ENCODE results near the gene PPP2R5C.
A peak's percentile ranks its signal among the peaks of the same experiment; 100 is the strongest.

Gene PPP2R5C

DNA sequence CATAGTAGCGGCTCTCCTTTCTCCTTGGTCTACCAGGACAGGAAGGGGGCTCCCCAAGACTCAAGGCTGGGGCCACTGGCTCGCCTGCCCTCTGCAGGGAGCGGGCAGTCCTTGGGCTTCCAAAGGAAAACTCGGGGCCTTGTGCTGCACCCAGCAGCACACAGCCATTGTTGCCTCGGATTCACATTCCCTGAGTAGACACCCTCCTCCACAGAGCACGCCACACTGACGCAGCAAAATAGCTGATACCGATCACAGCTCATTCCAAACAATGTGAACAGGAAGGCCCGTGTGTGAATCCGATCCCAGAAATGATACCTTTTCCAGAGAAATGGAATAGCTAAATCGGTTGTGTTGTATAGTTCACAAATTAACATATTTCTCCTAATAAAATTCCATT lies 137.8 kb downstream of the PPP2R5C start:
- H4K12ac ChIP-seq (ENCODE audit: low read depth, low read length) = no peak overlapping the region

DNA sequence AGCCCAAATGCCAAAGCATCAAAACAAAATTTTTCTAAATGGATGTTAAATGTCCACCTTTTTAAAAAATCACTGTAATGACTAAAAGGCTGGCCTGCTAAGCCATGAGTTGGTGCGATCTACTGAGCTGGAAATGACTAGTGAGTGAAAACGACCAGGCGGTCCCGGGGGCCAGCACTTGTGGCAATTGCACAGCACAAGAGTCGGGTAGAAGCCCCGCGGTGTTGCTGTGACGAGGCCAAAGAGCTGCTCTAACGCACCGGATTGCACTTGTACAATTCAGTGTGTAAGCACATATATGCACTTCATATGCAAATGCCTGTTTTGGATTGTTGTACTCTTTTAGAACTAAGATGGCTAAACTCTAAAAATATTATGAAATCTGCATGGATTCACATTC lies 138.7 kb downstream of the PPP2R5C start:
- Histone ChIP-seq H3K4me3 (ENCODE audit: low read depth, low read length) (no peak overlapping the region), H2BK120ac (ENCODE audit: insufficient read depth, low read length, poor library complexity) (no peak overlapping the region), H3K9ac (ENCODE audit: low read length) (no peak overlapping the region), H3K4ac (ENCODE audit: low read depth, low read length) (no peak overlapping the region), H2BK5ac (ENCODE audit: low read depth, low read length, poor library complexity) (no peak overlapping the region), H3K27ac (ENCODE audit: low read depth, low read length) (no peak overlapping the region), H3K18ac (ENCODE audit: low read length) (no peak overlapping the region), H4K8ac (ENCODE audit: low read depth, low read length) (no peak overlapping the region), H3K79me1 (ENCODE audit: low read length) (no peaks in the 10 kb centered on the region), H3K79me2 (ENCODE audit: control insufficient read depth, insufficient read depth, low read length, poor library complexity) (no peaks in the 10 kb centered on the region), H2BK12ac (ENCODE audit: low read length) (no peak overlapping the region), H3K14ac (ENCODE audit: low read length) (no peak overlapping the region), H3K27me3 (ENCODE audit: insufficient read depth, low read length) (no peaks in the 10 kb centered on the region), H3K4me2 (ENCODE audit: low read length) (no peak overlapping the region), H2AFZ (ENCODE audit: insufficient read depth, low read length, poor library complexity) (no peak overlapping the region), H2AK5ac (ENCODE audit: low read length) (no peak overlapping the region), H3K23ac (ENCODE audit: low read length) (no peak overlapping the region), H3K36me3 (ENCODE audit: control insufficient read depth in 1 of 2, insufficient read depth in 2 of 2, low read length in 2 of 2) (peaks cover 53 to 58% of the 10 kb centered on the region in 2 experiments), H4K91ac (ENCODE audit: low read depth, low read length) (no peak overlapping the region), H3K4me1 (ENCODE audit: control insufficient read depth in 1 of 2, insufficient read depth in 2 of 2, low read length in 2 of 2) (no peaks in the 10 kb centered on the region), H3K9me3 (ENCODE audit: insufficient read depth, low read depth, low read length) (peaks cover 3% of the 10 kb centered on the region), H4K12ac (ENCODE audit: low read depth, low read length) (no peak overlapping the region)
- WGBS (ENCODE audit: extremely low coverage, insufficient coverage, insufficient read length) = no CpG with 5 or more reads among the region's 10 CpGs
- no peak for DNase-seq

More for the DNA sequence above, 137.8 kb downstream of the PPP2R5C start:
- no peak overlapping the region for H2BK120ac ChIP-seq (ENCODE audit: insufficient read depth, low read length, poor library complexity)
- H2BK5ac ChIP-seq (ENCODE audit: low read depth, low read length, poor library complexity) = no peak overlapping the region
- H3K23ac ChIP-seq (ENCODE audit: low read length) = no peak overlapping the region
- H2AK5ac ChIP-seq (ENCODE audit: low read length) = no peak overlapping the region
- H3K14ac ChIP-seq (ENCODE audit: low read length) = no peak overlapping the region
- no peaks in the 10 kb centered on the region for H3K79me2 ChIP-seq (ENCODE audit: control insufficient read depth, insufficient read depth, low read length, poor library complexity)
- H3K79me1 ChIP-seq (ENCODE audit: low read length) = no peaks in the 10 kb centered on the region
- H3K36me3 ChIP-seq (ENCODE audit: control insufficient read depth in 1 of 2, insufficient read depth in 2 of 2, low read length in 2 of 2) = peaks cover 44 to 50% of the 10 kb centered on the region in 2 experiments
- H3K18ac ChIP-seq (ENCODE audit: low read length) = no peak overlapping the region
- no CpG with 5 or more reads among the region's 11 CpGs for WGBS (ENCODE audit: extremely low coverage, insufficient coverage, insufficient read length)
- no peak overlapping the region for H3K9ac ChIP-seq (ENCODE audit: low read length)
- H3K4me3 ChIP-seq (ENCODE audit: low read depth, low read length) = no peak overlapping the region
- no peaks in the 10 kb centered on the region for H3K27me3 ChIP-seq (ENCODE audit: insufficient read depth, low read length)
- H3K4me1 ChIP-seq (ENCODE audit: control insufficient read depth in 1 of 2, insufficient read depth in 2 of 2, low read length in 2 of 2) = no peaks in the 10 kb centered on the region
- no peak overlapping the region for H3K4ac ChIP-seq (ENCODE audit: low read depth, low read length)
- H3K4me2 ChIP-seq (ENCODE audit: low read length) = no peak overlapping the region
- no peak overlapping the region for H2AFZ ChIP-seq (ENCODE audit: insufficient read depth, low read length, poor library complexity)
- H4K8ac ChIP-seq (ENCODE audit: low read depth, low read length) = no peak overlapping the region
- peaks cover 3% of the 10 kb centered on the region for H3K9me3 ChIP-seq (ENCODE audit: insufficient read depth, low read depth, low read length)
- no peak overlapping the region for H4K91ac ChIP-seq (ENCODE audit: low read depth, low read length)
- no peak overlapping the region for H2BK12ac ChIP-seq (ENCODE audit: low read length)
- peak in 1 of 2 donors; percentile 21 for DNase-seq
- no peak overlapping the region for H3K27ac ChIP-seq (ENCODE audit: low read depth, low read length)

DNA sequence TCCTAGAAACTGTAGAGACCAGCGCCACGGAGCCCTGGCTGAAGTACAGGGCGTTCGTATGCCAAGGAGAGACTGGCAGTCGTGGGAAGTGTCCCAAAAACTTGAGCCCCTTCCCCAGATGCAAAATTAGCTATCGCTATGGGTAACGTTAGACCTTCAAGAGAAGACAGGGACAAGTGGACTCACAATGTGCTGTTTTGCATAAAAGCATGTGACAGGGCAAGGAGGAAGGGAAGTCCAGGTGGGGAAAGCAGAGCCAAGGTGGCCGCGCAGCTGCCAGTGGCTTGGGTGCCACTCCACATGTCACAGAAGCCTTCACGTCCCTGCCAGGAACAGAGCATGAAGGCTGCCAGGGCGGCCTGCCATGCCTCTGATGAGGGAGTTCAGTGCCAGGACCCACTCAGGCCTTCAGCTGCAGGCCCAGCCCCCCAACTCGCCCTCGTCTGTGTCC lies 141.6 kb downstream of the PPP2R5C start:
- Histone ChIP-seq H3K79me2 (ENCODE audit: control insufficient read depth, insufficient read depth, low read length, poor library complexity) (no peaks in the 10 kb centered on the region), H2BK12ac (ENCODE audit: low read length) (no peak overlapping the region), H3K9ac (ENCODE audit: low read length) (peak overlapping the region; percentile 50), H3K36me3 (ENCODE audit: control insufficient read depth in 1 of 2, insufficient read depth in 2 of 2, low read length in 2 of 2) (peaks cover 62 to 67% of the 10 kb centered on the region in 2 experiments), H3K27ac (ENCODE audit: low read depth, low read length) (no peak overlapping the region), H3K9me3 (ENCODE audit: insufficient read depth, low read depth, low read length) (peaks cover 3% of the 10 kb centered on the region), H4K8ac (ENCODE audit: low read depth, low read length) (no peak overlapping the region), H2AFZ (ENCODE audit: insufficient read depth, low read length, poor library complexity) (no peak overlapping the region), H3K4ac (ENCODE audit: low read depth, low read length) (no peak overlapping the region), H3K4me1 (ENCODE audit: control insufficient read depth in 1 of 2, insufficient read depth in 2 of 2, low read length in 2 of 2) (no peaks in the 10 kb centered on the region), H2BK120ac (ENCODE audit: insufficient read depth, low read length, poor library complexity) (no peak overlapping the region), H3K14ac (ENCODE audit: low read length) (no peak overlapping the region), H2AK5ac (ENCODE audit: low read length) (no peak overlapping the region), H3K4me3 (ENCODE audit: low read depth, low read length) (no peak overlapping the region), H4K91ac (ENCODE audit: low read depth, low read length) (no peak overlapping the region), H4K12ac (ENCODE audit: low read depth, low read length) (no peak overlapping the region), H3K27me3 (ENCODE audit: insufficient read depth, low read length) (no peaks in the 10 kb centered on the region), H2BK5ac (ENCODE audit: low read depth, low read length, poor library complexity) (no peak overlapping the region), H3K79me1 (ENCODE audit: low read length) (no peaks in the 10 kb centered on the region), H3K4me2 (ENCODE audit: low read length) (no peak overlapping the region), H3K18ac (ENCODE audit: low read length) (no peak overlapping the region), H3K23ac (ENCODE audit: low read length) (no peak overlapping the region)
- DNase-seq = no peak
- WGBS (ENCODE audit: extremely low coverage, insufficient coverage, insufficient read length) = no CpG with 5 or more reads among the region's 13 CpGs

DNA sequence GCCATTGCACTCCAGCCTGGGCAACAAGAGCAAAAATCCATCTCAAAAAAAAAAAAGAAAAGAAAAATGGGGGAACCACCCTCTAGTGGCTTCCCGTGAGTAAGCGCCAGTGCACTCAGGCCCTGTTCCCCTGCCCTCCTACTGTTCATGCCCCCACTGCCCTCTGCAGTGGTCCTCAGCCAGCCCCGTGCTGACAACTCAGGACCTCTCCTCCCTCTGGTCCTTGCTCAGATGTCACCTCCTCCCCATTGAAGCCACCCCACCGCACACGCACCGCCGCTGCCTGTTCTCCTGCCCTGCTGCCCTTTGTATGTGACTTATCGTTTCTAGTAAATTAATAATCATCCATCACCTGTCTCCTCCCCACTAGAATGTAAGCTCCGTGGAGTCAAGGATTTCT lies 144.1 kb downstream of the PPP2R5C start:
- no peaks in the 10 kb centered on the region for H3K79me1 ChIP-seq (ENCODE audit: low read length)

More for the DNA sequence above, 144.1 kb downstream of the PPP2R5C start:
- no peak overlapping the region for H4K12ac ChIP-seq (ENCODE audit: low read depth, low read length)
- H2BK5ac ChIP-seq (ENCODE audit: low read depth, low read length, poor library complexity) = no peak overlapping the region
- H3K36me3 ChIP-seq (ENCODE audit: control insufficient read depth in 1 of 2, insufficient read depth in 2 of 2, low read length in 2 of 2) = peaks cover 56 to 64% of the 10 kb centered on the region in 2 experiments
- H3K4me3 ChIP-seq (ENCODE audit: low read depth, low read length) = no peak overlapping the region
- H3K9me3 ChIP-seq (ENCODE audit: insufficient read depth, low read depth, low read length) = peaks cover 2% of the 10 kb centered on the region
- no peak overlapping the region for H4K8ac ChIP-seq (ENCODE audit: low read depth, low read length)
- no peak overlapping the region for H2AK5ac ChIP-seq (ENCODE audit: low read length)
- no peak overlapping the region for H3K18ac ChIP-seq (ENCODE audit: low read length)
- no CpG with 5 or more reads among the region's 9 CpGs for WGBS (ENCODE audit: extremely low coverage, insufficient coverage, insufficient read length)
- H4K91ac ChIP-seq (ENCODE audit: low read depth, low read length) = no peak overlapping the region
- no peak overlapping the region for H3K4me2 ChIP-seq (ENCODE audit: low read length)
- no peak overlapping the region for H3K4ac ChIP-seq (ENCODE audit: low read depth, low read length)
- H3K23ac ChIP-seq (ENCODE audit: low read length) = no peak overlapping the region
- H3K4me1 ChIP-seq (ENCODE audit: control insufficient read depth in 1 of 2, insufficient read depth in 2 of 2, low read length in 2 of 2) = no peaks in the 10 kb centered on the region
- no peak overlapping the region for H2AFZ ChIP-seq (ENCODE audit: insufficient read depth, low read length, poor library complexity)
- no peak for DNase-seq
- no peaks in the 10 kb centered on the region for H3K27me3 ChIP-seq (ENCODE audit: insufficient read depth, low read length)
- H3K9ac ChIP-seq (ENCODE audit: low read length) = no peak overlapping the region
- no peaks in the 10 kb centered on the region for H3K79me2 ChIP-seq (ENCODE audit: control insufficient read depth, insufficient read depth, low read length, poor library complexity)
- H3K14ac ChIP-seq (ENCODE audit: low read length) = no peak overlapping the region
- no peak overlapping the region for H2BK12ac ChIP-seq (ENCODE audit: low read length)
- no peak overlapping the region for H2BK120ac ChIP-seq (ENCODE audit: insufficient read depth, low read length, poor library complexity)
- no peak overlapping the region for H3K27ac ChIP-seq (ENCODE audit: low read depth, low read length)
